OCI-LY3 (cell line): ENCODE measurements around the gene RTN3.

Experiments used
- EZH2phosphoT487 ChIP-seq: fragments of 200-600 bp; shearing (Covaris generic); IDR thresholded peaks from 2 replicates; pipeline ENCODE4 v1.6.1; 2018; ENCODE audit warnings: antibody characterized with exemption, mixed run types, low read depth
- TF ChIP-seq, protein P1 (sequence below): fragments of 200-600, 300-600 bp; sonication (generic); IDR thresholded peaks from 2 replicates; pipeline ENCODE4 v1.5.1; 2014; ENCODE audit warnings: antibody characterized with exemption, low read length, low read depth

DNA sequence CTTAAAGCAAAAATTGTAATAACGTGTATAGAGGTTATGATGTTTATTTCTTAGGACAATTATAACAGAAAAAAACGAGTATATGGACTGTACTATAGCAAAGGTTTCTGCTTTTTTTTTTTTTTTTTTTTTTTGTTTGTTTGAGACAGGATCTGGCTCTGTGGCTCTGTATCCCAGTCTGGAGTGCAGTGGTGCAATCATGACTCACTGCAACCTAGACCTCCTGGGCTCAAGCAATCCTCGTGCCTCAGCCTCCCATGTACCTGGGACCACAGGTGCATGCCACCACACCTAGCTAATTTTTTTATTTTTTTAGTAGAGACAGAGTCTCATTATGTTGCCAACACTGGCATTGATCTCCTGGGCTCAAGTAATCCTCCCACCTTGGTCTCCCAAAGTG lies 48.0 kb downstream of the RTN3 start:
- TF ChIP-seq EZH2phosphoT487, result no peak
- TF ChIP-seq, protein P1, sequence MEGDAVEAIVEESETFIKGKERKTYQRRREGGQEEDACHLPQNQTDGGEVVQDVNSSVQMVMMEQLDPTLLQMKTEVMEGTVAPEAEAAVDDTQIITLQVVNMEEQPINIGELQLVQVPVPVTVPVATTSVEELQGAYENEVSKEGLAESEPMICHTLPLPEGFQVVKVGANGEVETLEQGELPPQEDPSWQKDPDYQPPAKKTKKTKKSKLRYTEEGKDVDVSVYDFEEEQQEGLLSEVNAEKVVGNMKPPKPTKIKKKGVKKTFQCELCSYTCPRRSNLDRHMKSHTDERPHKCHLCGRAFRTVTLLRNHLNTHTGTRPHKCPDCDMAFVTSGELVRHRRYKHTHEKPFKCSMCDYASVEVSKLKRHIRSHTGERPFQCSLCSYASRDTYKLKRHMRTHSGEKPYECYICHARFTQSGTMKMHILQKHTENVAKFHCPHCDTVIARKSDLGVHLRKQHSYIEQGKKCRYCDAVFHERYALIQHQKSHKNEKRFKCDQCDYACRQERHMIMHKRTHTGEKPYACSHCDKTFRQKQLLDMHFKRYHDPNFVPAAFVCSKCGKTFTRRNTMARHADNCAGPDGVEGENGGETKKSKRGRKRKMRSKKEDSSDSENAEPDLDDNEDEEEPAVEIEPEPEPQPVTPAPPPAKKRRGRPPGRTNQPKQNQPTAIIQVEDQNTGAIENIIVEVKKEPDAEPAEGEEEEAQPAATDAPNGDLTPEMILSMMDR, result no peak
